Esophagus muscularis mucosa (tissue), 4 donors: Measurements from ENCODE around the gene GRID2. TPM values are rescaled to one million over a fixed set of nuclear protein-coding genes. Genes with fewer than 3 reads are reported as not detected.

Experiments
- DNase-seq: peaks from one replicate; pipeline ENCODE4 v3.0.0-alpha.2; 2017; ENCODE audit errors: extremely low spot score
- H3K27ac ChIP-seq, 4 donors: fragments of 200-600 bp; sonication (generic); replicated peaks in 1 of 4; 1 replicate in 3 of 4; 2 replicates in 1 of 4; pipeline ENCODE4 v1.5.1; 2016 to 2019; ENCODE audit warnings: mild to moderate bottlenecking in 1 of 4
- H3K27me3 ChIP-seq, 4 donors: fragments of 200-600 bp; sonication (generic); one replicate each; pipeline versions ENCODE4 v1.5.1 to v1.6.0; 2016 to 2019
- H3K36me3 ChIP-seq, 4 donors: fragments of 200-600 bp; sonication (generic); one replicate each; pipeline ENCODE4 v1.5.1; 2016 to 2019
- H3K4me1 ChIP-seq, 4 donors: fragments of 200-600 bp; sonication (generic); one replicate each; pipeline ENCODE4 v1.5.1; 2016 to 2019
- H3K4me3 ChIP-seq, 4 donors: fragments of 200-600 bp; sonication (generic); 1 replicate in 2 of 4; 2 replicates in 2 of 4; pipeline ENCODE4 v1.5.1; 2016 to 2019; ENCODE audit warnings: mild to moderate bottlenecking in 4 of 4, moderate library complexity in 1 of 4
- H3K9me3 ChIP-seq, 4 donors: fragments of 200-600 bp; sonication (generic); 1 replicate in 3 of 4; 2 replicates in 1 of 4; pipeline ENCODE4 v1.5.1; 2016 to 2019
- CTCF ChIP-seq, 3 experiments: fragments of 200-600 bp in 2 of 3; fragments of 450-650 bp in 1 of 3; sonication (generic) in 2 of 3; IDR thresholded peaks; one replicate each; pipeline ENCODE4 v1.5.1; 2017 to 2019; ENCODE audit warnings: antibody characterized with exemption in 3 of 3, mild to moderate bottlenecking in 2 of 3, moderate library complexity in 1 of 3
- EP300 ChIP-seq: sonication (generic); formaldehyde crosslinking; IDR thresholded peaks from one replicate; pipeline ENCODE4 v1.6.1; 2017; ENCODE audit warnings: antibody characterized with exemption
- POLR2A ChIP-seq: fragments of 450-650 bp; IDR thresholded peaks from one replicate; pipeline ENCODE4 v1.6.1; 2017; ENCODE audit warnings: antibody characterized with exemption, moderate library complexity, mild to moderate bottlenecking, low read depth
- POLR2AphosphoS5 ChIP-seq, 2 donors: sonication (generic); formaldehyde crosslinking; IDR thresholded peaks; one replicate each; pipeline ENCODE4 v1.6.1; 2017; ENCODE audit warnings: antibody characterized with exemption in 2 of 2
- WGBS: methylation state at CpG from one replicate; pipeline ENCODE4 v1.1.5; 2018; 5-methylcytosine and 5-hydroxymethylcytosine counted together
- intact Hi-C: fragments of 100-400 bp; cut with DNase I; formaldehyde crosslinking; loops from one replicate; pipeline ENCODE4 v1.15.1; 2023
- total RNA-seq, 4 donors: library from RNA; depleted of rRNA; stranded (reverse); fragments of >200 nt; gene quantifications; one replicate each; pipeline versions ENCODE4 v1.1.0 to v1.2.1, GENCODE V29; 2016

GRID2 gene
- total RNA-seq, 4 donors from 2014 or later = 0.06 to 0.17 TPM; not detected in 2

GRCh38 chr4:92615049-92615448, 311.3 kb downstream of the GRID2 start:
- no peaks in the 10 kb centered on the region for H3K36me3 ChIP-seq
- no peak overlapping the region for H3K27ac ChIP-seq
- no peak overlapping the region for H3K4me3 ChIP-seq
- no peaks in the 10 kb centered on the region for H3K9me3 ChIP-seq
- no peaks in the 10 kb centered on the region for H3K27me3 ChIP-seq
- TF ChIP-seq EP300 (no peak), POLR2AphosphoS5 (IDR thresholded peaks at IDR 0.05) (no peak), POLR2A (no peak), CTCF (IDR thresholded peaks at IDR 0.05) (no peak)
- intact Hi-C loops = no loop called here
- no peak for DNase-seq
- H3K4me1 ChIP-seq = no peaks in the 10 kb centered on the region
- WGBS = 57% methylated on average over 1 of the region's 1 CpG

GRCh38 chr4:92618968-92619367, 315.2 kb downstream of the GRID2 start:
- TF ChIP-seq POLR2AphosphoS5 (IDR thresholded peaks at IDR 0.05) (no peak), CTCF (IDR thresholded peaks at IDR 0.05) (no peak), EP300 (no peak), POLR2A (no peak)
- intact Hi-C loops = no loop called here
- Histone ChIP-seq H3K27me3 (no peaks in the 10 kb centered on the region), H3K4me1 (no peaks in the 10 kb centered on the region), H3K27ac (no peak overlapping the region), H3K4me3 (no peak overlapping the region), H3K36me3 (no peaks in the 10 kb centered on the region), H3K9me3 (no peaks in the 10 kb centered on the region)
- 75% methylated on average over 2 of the region's 2 CpGs for WGBS
- no peak for DNase-seq

- no peaks in the 10 kb centered on the region for H3K4me1 ChIP-seq
- no peak for DNase-seq
- H3K9me3 ChIP-seq = no peaks in the 10 kb centered on the region
- H3K27ac ChIP-seq = no peak overlapping the region
- intact Hi-C loops = no loop called here
- TF ChIP-seq CTCF (IDR thresholded peaks at IDR 0.05) = no peak
- no peak for TF ChIP-seq POLR2A
- no peak for TF ChIP-seq POLR2AphosphoS5 (IDR thresholded peaks at IDR 0.05)
- no peak for TF ChIP-seq EP300
- H3K27me3 ChIP-seq = no peaks in the 10 kb centered on the region
- WGBS = 81% methylated on average over 2 of the region's 2 CpGs
- no peaks in the 10 kb centered on the region for H3K36me3 ChIP-seq
- no peak overlapping the region for H3K4me3 ChIP-seq
Measured at GRCh38 chr4:92629302-92629701, 325.5 kb downstream of the GRID2 start.

GRCh38 chr4:92634882-92635281, 331.1 kb downstream of the GRID2 start:
- no peak for DNase-seq
- Histone ChIP-seq H3K36me3 (no peaks in the 10 kb centered on the region), H3K9me3 (no peaks in the 10 kb centered on the region), H3K27me3 (no peaks in the 10 kb centered on the region), H3K27ac (no peak overlapping the region), H3K4me3 (no peak overlapping the region), H3K4me1 (no peaks in the 10 kb centered on the region)
- intact Hi-C loops = no loop called here
- no peak for TF ChIP-seq EP300
- TF ChIP-seq CTCF (IDR thresholded peaks at IDR 0.05) = no peak
- TF ChIP-seq POLR2A = no peak
- TF ChIP-seq POLR2AphosphoS5 (IDR thresholded peaks at IDR 0.05) = no peak
- WGBS = 70% methylated on average over 3 of the region's 3 CpGs

GRCh38 chr4:92636038-92636806, 332.5 kb downstream of the GRID2 start:
- Histone ChIP-seq H3K9me3 (no peaks in the 10 kb centered on the region), H3K4me1 (no peaks in the 10 kb centered on the region), H3K36me3 (no peaks in the 10 kb centered on the region), H3K4me3 (no peak overlapping the region), H3K27ac (no peak overlapping the region), H3K27me3 (no peaks in the 10 kb centered on the region)
- intact Hi-C loops = no loop called here
- 31% methylated on average over 6 of the region's 6 CpGs for WGBS
- no peak for DNase-seq
- TF ChIP-seq POLR2AphosphoS5 (IDR thresholded peaks at IDR 0.05) (no peak), EP300 (no peak), CTCF (IDR thresholded peaks at IDR 0.05) (no peak), POLR2A (no peak)
